GM21528 (cell line): Measurements from ENCODE around the gene VSIR.
A peak's percentile ranks its signal among the peaks of the same experiment; 100 is the strongest.

Experiments
- ATAC-seq: cut with Tn5 transposase; IDR thresholded peaks from one replicate; pipeline ENCODE4 v1.9.1; 2021; ENCODE audit warnings: mild to moderate bottlenecking, moderate library complexity; ENCODE audit not compliant: unreplicated experiment, low FRiP score

VSIR gene

GRCh38 chr10:71783917-71784678, 10.8 kb upstream of the VSIR start:
- ATAC-seq, result no peak

GRCh38 chr10:71782917-71783490, 9.7 kb upstream of the VSIR start:
- no peak for ATAC-seq

DNA sequence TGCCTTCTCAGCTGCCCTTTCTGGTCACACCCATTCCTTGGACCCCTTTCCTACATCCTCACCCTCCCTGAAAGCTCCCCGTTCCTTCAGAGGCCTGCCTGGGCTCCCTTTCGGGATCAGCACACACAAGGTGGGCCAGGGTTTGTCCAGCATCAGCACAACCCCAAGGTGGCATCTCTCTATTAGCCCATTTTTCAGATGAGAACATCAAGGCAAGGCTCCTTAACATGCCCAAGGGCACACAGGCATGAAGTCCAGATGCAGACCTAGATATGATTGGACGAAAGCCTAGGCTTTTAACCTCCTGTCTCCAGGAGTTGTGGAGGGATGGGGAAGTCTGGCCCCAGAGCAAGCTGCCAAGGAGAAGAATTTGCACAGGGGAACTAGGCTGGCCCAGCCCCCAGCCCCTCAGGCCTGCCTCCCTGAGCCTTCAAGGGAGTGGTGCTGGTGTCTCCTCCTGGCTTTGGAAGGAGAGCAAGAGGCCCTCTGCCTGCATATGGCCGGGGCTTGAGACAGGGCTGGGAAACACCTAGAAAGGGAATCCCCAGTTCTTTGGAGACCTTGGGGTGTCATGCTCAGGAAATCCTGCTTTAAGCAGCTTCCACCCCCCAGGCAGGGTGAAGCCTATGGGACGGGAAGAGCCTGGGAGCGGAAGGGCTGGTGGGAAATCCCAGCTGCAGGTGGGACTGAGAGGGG, 9.0 kb upstream of the VSIR start:
- ATAC-seq, result no peak

DNA sequence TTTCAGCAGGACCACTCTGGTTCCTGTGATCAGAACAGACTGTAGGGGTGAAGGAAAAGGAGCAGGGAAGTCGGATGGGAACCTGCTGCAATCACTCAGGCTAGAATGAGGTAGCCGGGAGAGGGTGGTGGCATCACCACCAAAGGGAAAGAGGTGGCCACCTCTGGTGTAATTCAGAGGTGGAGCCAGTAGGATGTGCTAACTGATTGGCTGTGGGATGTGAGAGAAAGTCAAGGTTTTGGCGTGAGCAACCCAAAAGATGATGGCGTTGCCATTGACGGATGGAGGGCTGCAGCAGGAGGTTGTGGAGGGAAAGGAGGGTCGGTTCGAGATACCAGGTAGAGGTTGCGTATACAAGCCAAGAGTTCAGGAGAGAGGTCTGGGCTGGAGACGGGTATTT, 7.4 kb upstream of the VSIR start:
- no peak for ATAC-seq

DNA sequence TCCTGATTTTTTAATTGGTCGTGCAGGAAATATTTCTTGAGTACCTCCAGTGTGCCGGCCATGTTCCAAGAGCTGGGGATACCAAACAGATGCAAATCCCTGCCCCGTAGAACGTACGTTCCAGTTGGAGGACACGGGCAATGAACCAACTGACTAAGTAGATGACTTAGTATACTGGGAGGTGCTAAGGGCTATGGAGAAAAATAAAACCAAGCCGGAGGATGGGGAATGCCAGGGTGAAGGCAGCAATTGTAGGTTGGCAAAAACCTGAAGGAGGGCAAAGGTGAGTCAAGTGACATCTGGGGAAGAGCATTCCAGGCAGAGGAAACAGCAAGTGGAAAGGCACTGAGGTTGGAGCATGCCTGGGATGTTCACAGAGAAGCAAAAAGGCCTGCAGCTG, 6.8 kb upstream of the VSIR start:
- ATAC-seq, result no peak

GRCh38 chr10:71779641-71780040, 6.3 kb upstream of the VSIR start:
- no peak for ATAC-seq

DNA sequence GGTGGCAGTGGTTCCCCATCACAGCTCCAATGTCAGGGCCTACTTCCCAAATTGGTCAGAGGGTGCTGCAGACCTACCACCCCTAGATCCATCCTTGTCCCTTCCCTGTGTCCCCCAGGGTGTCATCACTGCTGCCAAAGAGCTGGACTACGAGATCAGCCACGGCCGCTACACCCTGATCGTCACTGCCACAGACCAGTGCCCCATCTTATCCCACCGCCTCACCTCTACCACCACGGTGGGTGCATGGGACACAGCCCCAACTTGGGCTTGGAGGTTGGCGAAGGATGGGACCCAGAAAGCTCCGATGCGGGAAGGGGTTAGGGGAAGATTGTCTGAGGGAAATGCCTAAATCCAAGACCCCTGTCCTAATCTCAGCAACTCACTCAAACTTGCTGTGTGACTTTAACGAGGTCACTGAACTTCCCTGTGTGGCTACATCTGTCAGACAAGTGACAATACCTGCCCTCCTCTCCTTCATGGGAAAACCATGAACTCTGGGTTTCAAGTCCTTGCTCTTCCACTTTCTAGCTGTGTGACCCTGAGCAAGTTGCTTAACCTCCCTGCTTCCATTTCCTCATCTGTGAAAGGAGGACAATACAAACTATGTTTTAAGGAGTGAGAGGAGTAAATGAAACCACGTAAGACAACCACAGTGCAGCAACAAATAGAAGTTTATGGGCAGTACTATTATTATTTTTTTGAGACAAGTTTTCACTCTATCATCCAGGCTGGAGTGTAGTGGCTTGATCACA, 4.9 kb upstream of the VSIR start:
- no peak for ATAC-seq

DNA sequence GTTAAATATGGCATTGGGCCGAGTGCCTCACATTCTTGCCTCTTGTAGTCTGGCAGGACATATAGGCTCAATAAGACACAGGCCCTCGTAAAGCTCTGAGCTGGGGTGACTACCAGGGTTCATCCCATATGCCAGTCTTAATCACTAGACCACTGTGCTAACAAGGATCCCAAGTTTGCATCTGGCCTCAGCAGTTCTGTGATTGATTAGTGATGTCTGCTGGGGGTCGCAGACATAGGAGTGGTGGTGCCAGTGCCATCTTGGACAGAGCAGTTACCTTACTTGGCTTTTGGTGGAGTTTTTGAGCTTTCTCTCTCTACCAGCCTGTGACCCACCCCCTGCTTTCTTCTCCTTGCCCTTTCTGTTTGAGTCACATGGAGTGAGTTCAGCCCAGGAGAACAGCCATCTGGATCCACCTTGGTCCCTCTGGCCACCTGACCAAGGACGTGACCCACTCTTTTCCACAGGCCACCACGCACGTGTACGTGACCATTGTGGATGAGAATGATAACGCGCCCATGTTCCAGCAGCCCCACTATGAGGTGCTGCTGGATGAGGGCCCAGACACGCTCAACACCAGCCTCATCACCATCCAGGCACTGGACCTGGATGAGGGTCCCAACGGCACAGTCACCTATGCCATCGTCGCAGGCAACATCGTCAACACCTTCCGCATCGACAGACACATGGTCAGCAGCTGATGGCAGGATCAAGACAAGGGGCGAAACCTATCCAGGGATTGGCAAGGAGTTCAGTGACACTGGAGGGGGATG, 4.1 kb upstream of the VSIR start:
- ATAC-seq, result no peak

DNA sequence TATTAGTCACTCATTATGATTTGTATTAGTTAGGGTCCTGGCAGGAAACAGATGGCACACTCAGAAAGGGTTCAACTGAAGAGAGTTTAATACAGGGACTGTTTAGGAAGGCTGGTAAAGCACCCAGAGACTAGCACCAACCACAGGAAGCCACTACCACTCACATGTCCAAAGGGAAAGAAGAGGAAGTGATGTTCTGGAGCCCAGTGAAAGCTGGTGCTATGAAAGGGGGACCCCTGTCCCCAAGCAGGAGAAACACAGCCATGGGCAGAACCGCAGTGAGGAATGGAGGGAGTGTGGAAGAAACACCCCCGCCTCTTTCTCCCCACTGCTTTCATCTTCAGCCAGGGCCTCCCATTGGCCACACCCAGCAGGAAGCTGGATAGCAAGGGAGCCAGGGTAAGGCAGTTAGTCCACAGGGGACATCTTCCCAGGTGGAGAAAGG, 3.2 kb upstream of the VSIR start:
- no peak for ATAC-seq

DNA sequence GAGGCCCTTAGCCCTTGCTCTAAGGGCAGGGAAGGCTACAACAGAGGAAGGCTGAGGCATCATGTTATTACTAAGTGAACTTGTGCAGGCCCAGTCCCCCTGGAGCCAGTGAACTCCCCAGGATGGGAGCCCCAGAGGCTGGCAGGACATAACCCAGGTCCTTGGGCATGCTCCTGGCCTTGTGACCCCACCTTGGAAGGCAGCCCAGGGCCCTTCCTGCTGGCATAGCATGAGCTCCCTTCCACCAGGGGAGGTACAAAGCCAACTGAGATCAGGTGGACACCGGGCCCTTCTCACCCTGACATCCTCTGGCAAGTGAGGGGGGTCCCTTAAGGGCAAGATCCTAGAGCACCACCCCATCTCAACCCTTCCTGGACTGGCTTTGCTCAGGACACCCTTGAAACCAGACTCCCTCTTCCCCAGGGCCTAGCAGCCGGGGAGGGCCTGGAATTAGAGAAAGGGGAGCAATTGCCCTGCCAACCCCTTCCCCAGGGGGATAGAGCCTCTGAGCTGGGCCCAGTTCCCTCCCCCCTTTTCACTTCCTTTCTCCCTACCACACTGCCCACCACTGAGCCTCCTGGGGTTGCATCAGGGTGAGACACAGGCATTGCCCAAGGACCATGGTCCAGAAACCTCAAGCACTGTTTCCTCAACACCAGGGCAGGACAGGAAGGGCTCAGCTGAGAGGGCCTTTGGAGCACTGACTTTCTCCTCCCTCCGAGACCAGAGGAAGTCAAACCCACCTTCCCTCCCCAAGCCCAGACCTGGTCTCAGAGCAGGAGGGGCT, 1.8 kb upstream of the VSIR start:
- ATAC-seq, result no peak

GRCh38 chr10:71772832-71773220, 494 bp downstream of the VSIR start:
- ATAC-seq, result no peak

GRCh38 chr10:71771821-71772617, 1.3 kb downstream of the VSIR start:
- ATAC-seq, result no peak

DNA sequence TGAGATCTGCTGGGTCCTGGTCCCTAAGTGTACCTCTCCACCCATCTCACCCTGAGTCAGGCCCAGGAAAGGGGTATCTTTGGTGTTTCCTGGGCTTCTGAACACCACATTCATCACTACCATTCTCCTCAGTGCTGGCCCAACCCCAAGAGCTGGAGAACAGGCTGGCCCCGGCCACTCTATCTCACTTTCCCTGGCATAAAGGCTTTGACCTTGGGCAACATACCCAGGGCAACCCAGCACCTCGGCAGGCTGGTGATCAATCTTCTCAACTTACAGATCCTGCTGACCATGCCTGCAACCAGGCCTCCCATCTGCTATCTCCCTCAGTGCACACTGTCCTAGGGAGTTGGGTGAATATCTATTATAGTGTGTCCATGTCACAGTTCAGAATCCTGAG, 2.1 kb downstream of the VSIR start:
- no peak for ATAC-seq

DNA sequence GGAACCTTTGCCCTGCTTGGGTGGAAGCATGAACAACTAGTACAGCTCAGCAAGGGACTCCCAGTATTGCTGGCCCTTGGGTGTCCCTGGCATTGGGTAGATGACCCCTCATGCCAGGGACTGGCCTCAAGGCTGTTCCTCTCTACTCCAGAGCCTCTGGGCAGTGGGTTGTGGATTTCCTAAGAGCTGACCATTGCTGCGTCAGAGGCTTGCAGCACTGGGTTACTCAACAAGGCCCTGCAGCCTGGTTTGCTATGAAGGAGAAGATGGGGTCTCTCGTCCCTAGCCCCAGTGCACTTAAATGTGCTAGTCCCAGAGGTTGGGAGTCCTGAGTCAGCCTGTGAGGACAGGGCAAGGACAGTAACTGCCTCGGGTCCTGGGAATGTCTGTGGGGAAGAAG, 2.5 kb downstream of the VSIR start:
- no peak for ATAC-seq

DNA sequence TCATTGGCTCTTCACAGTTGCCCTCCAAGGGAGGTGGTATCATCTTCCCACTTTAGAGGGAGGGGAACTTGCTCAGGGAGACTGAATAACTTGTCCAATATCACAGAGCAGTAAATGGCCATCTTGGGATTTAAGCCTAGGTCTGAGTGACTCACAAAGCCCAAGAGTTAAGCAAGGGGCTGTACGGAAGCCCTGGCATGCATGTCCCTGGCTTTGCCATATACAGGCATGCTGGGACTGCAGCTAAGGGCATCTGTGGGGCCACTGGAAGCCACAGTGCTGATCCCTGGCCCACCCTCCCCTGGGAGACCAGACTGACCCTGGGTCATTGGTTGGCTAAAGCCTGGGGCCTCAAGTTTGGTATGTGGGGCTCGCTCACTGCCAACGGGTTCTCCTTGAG, 3.1 kb downstream of the VSIR start:
- ATAC-seq, result no peak

GRCh38 chr10:71769279-71769823, 4.0 kb downstream of the VSIR start:
- peak; percentile 12 for ATAC-seq

GRCh38 chr10:71767420-71768035, 5.8 kb downstream of the VSIR start:
- no peak for ATAC-seq
